Hematopoietic multipotent progenitor cell treated with erythropoietin and hydrocortisone succinate and interleukin-3 and kit ligand, for 15 days (in vitro differentiated cells): Measurements from ENCODE around the gene WNT1.

Source experiments
- DNase-seq: peaks from one replicate; pipeline ENCODE4 v3.0.0-alpha.2; 2015; ENCODE audit warnings: low spot score

Gene WNT1

GRCh38 chr12:48961801-48962200, 16.3 kb upstream of the WNT1 start:
- no peak for DNase-seq

DNA sequence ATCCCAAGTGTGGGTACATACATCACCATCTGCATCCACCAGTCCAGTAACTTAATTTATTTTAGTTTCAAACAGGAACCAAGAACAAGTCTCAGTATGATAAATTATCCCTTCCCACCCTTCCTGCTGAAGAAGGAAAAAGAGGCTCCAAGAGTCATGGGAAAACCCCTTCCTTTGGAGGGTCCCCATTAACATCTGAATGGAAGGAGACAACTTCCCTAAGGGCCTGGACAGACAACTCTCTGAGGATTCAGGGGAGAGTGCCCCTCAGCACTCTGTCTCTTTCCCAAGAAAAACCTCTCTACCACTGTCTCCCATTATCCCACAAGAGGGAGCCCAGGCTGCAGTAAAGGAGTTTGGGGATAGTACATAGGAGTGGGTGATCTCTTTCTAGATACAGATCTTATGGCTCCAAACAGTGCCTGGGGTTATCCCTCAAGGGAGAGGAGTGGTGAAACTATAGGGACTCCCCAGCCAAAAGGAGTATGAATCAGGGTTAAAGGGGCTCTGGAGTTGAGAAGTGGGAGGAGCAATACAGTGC, 12.8 kb upstream of the WNT1 start:
- DNase-seq = no peak

- no peak for DNase-seq
These were observed 11.8 kb upstream of the WNT1 start for GRCh38 chr12:48966177-48966895.

DNA sequence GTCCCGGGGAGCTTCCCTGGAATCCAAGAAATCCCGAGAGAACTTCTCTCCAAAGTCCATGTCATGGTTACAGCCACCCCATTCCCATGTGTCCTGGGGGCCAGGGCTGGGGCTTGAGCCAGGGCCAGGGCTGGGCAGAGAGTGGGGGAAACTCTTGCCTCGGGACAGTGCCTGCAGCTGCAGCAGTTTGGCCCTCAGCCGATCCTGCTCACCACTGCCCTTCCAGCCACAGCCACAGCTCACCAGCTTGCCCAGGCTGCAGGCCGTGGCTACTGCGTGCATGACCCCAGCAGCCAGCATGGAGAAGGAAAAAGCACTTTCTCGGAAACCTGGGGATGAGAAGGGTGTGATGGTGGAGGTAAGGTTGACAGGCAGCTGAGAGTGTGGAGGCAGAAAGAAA, 10.1 kb upstream of the WNT1 start:
- no peak for DNase-seq

GRCh38 chr12:48968467-48968866, 9.7 kb upstream of the WNT1 start:
- DNase-seq = no peak

DNA sequence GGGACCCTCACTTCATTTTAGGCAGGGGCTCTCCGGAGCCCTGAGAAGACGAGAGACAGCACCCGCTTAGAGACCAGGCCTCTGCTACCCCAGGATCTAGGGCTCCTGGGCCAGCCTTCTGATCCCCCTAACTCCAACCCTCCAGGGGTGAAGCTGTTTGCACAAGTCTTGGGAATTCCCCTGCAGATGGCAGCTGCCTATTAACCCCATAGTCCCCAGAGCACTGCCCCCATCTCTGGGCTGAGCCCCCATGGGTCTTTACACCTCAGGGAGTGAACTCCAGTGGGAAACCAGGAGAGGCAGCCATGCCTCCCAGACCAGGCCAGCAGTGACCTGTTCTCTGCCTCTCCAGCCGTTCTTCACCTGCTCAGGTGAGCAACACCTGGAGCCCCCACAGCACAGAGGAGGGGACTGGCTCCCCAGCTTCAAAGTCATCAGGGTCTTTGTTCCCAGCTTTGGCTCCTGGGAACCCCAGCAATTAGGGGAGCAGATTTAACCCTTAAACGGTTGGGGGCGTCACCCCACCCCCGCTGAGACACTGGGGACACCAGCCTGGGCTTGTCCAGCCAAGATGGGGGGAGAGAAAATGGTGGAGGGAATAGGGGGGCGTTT, 8.9 kb upstream of the WNT1 start:
- DNase-seq = no peak

GRCh38 chr12:48969833-48970701, 8.1 kb upstream of the WNT1 start:
- no peak for DNase-seq

GRCh38 chr12:48970702-48971334, 7.3 kb upstream of the WNT1 start:
- no peak for DNase-seq

DNA sequence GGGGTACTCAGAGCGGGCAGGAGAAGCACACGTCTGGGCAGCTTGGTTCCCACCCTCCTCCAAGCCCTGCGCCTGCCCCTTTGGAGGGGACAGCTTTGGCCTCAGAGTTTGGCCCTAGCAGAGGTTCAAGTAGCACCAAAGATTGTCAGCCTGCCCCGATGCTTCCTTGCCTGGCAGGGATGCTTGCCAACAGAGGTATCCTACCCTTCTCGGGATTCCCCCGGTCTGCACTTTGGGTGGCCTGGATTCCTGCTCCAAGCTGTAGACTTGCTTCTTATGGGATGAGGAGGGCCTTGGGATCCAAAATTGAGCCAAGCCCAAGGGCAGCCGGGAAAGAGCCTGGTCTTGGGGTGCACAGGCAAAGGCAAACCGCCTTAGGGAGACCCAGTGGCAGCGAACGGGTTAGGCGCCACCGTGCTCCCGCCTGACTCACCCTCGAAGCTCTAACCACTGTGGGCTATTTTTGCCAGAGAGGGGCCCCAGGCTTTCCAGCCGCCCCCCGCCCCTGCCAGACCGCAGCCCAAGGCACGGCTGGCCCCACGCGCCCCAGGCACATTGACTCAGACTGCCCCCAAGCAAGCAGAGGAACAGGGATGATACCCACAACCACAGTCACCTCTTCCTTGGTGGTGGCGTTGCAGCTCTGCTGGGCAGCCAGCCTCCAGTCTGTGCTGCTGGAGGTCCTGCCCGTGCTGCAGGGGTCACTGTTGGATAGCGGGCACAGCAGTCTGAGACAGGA, 5.7 kb upstream of the WNT1 start:
- no peak for DNase-seq

DNA sequence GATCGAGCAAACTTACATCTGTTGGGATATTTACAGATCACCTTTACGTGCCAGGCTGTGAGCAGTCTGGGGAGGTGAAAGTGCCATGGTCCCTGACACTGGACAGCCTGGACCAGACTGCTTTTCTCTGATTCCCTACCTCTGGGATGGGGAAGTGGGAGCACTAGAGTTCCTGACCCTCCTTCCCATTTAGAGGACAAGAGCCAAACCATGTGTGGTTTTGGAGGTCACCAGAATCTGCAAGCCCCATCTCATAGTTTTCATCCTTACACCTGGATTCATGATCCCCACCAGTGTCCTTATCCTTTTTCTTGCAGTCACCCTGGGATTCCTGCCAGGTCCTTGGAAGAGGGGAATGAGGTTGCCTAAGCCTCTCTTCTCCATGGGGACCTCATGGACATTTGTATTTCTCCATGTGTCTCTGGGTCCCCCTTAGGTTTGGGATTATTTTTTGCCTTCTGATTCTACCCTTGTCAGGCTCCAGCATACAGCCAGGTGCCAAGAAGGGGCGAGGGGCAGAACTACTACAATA, 5.1 kb upstream of the WNT1 start:
- no peak for DNase-seq

GRCh38 chr12:48973531-48973930, 4.6 kb upstream of the WNT1 start:
- DNase-seq = no peak

DNA sequence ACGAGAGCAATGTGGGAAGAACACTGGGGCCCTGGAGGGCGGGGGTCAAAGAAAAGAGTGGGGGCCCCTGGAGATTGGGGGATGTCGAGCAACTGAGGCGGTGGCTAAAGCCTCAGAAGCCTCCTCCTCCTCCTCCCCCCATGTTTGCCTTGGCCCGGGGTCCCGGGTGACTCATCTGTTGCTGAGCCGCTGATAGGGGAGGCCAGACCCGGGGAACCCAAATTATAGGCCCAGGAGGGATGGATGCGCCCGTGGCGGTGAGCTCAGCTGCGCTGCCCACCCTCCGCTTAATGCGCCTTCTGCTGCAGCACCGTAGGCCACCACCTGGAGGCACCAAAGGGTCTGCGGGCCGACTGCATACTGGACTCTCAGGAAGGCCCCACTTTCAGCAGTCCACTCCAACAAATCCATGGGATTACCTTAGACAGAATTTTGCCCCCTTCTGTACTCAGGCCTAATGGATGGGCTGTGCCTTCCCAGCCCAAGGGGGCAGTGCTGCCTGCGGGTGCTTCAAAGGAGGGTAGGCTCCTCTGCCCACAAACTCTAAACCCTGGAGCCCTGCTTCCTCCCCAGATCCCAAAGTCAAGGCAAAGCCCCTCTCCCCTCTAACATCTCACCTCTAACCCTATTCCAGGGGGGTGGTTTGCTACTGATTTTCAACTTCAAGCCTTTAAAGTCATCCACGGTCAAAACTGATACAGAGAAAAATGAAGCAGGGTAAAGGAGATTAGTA, 4.0 kb upstream of the WNT1 start:
- no peak for DNase-seq

- peak; percentile 50 for DNase-seq
These were observed 536 bp upstream of the WNT1 start for GRCh38 chr12:48977290-48978281.

GRCh38 chr12:48978741-48979601, 849 bp downstream of the WNT1 start:
- no peak for DNase-seq

GRCh38 chr12:48979602-48980388, 1.7 kb downstream of the WNT1 start:
- no peak for DNase-seq

DNA sequence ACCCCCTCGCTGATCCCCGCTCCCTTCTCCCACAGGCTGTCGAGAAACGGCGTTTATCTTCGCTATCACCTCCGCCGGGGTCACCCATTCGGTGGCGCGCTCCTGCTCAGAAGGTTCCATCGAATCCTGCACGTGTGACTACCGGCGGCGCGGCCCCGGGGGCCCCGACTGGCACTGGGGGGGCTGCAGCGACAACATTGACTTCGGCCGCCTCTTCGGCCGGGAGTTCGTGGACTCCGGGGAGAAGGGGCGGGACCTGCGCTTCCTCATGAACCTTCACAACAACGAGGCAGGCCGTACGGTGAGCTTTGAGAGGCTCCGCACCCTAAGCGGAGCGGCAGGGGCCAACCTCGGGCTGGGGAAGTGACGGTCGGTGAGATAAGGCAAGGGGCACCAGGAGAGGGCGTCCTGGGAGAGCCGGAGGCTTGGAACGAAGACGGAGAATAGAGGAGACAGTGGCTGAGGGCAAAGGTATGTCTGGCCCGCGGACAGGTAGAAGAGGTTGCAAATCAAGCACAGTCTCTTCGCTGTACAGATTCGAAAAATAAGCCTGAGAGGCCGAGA, 2.3 kb downstream of the WNT1 start:
- no peak for DNase-seq
